ENCODE measurements around the gene RMI2.

- TF ChIP-seq CTCF (IDR thresholded peaks at IDR 0.05) (no peak), EP300 (IDR thresholded peaks at IDR 0.05) (no peak), POLR2AphosphoS5 (IDR thresholded peaks at IDR 0.05) (no peak), POLR2A (IDR thresholded peaks at IDR 0.05) (no peak)
These were observed 49.3 kb downstream of the RMI2 start for GRCh38 chr16:11394593-11394960.
